ENCODE results near the gene PPA2. TPM values are rescaled to one million over a fixed set of nuclear protein-coding genes. Genes with fewer than 3 reads are reported as not detected.
"Not testable (repeated sequence)": the region's sequence is repeated elsewhere in the genome, so short reads cannot be mapped to it uniquely, and the experiment has no call there.

The PPA2 gene
- polyA plus RNA-seq, 6 donors from 2014 or later = 71.7 to 132 (median 109) TPM

DNA sequence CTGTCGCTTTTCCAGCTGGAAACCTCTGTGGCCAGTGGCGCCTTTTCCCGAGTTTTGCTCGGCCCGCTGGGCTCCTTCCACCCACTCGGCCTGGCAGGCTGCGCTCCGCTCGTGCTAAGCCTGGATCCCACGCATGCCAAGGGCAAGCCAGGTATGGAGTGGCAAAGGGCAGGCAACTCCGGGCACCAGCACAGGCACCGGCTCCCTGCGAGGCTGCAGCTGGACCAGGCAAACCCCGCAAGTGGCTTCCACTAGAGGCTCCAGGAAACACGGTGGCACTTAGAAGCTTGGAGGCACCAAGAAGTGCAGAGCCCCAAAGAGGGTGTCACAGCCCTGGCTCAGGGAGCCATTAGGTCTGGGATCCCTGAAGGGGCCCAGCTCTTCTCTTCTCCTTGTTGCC is 59.5 kb downstream of the PPA2 start:
- H3K27me3 Mint-ChIP-seq = no peaks in the 10 kb centered on the region
- DNase-seq (no peak), ATAC-seq (ENCODE audit: low read depth in 2 of 2) (no peak)
- peaks cover 0 to 4% (median 0%) of the 10 kb centered on the region in 3 donors for H3K4me1 Mint-ChIP-seq
- H3K36me3 Mint-ChIP-seq = peaks cover 11 to 21% of the 10 kb centered on the region in 2 donors
- H3K4me3 Mint-ChIP-seq = no peak overlapping the region
- peaks cover 0 to 17% (median 4%) of the 10 kb centered on the region in 7 donors for H3K9me3 Mint-ChIP-seq
- H3K27ac Mint-ChIP-seq = no peak overlapping the region

- not testable (repeated sequence) for H3K4me3 Mint-ChIP-seq
- H3K27ac Mint-ChIP-seq = peak overlapping the region in 1 of 6 donors; percentile 60
Measured at GRCh38 chr4:105409135-105409534, 64.7 kb downstream of the PPA2 start.

DNA sequence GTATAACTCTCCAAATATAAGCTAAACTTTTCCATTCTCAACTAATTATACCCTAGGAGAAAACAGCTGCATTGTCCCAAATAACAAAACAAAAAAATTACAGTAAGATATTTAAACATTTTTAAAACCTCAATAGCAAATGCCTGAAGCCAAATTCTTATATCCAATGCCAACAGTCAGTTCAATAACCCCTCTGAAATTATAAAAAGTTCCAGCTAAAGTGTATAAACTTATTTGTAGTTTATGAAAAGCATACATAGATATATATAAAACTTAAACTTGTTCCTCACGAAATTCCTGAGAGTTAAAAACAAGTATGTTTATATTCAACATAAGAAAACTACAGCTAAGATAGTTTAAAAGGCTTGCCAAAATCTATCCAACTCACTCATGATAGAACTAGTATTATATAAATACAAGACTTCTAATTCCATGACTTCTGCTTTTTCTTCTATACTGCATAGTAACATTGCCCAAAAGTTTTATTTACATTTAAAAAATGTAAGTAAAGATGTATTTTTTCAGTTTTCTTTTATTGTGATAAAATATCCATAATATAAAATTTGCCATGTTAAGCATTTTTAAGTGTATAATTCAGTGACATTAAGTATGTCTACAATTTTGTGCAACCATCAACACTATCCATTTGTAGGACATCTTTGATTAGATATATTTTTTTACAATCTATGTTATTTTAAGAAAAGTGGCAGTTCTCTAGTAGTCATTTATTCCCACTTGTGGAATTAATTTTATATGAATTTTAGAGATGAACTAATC is 72.8 kb downstream of the PPA2 start:
- H3K4me1 Mint-ChIP-seq = peaks cover 7% of the 10 kb centered on the region in 3 donors
- DNase-seq (no peak), ATAC-seq (ENCODE audit: low read depth in 2 of 2) (no peak)
- peaks cover 0 to 2% (median 0%) of the 10 kb centered on the region in 7 donors for H3K9me3 Mint-ChIP-seq
- no peaks in the 10 kb centered on the region for H3K27me3 Mint-ChIP-seq
- no peak overlapping the region for H3K27ac Mint-ChIP-seq
- no peak overlapping the region for H3K4me3 Mint-ChIP-seq
- H3K36me3 Mint-ChIP-seq = peaks cover 0 to 6% of the 10 kb centered on the region in 2 donors

More at GRCh38 chr4:105409135-105409534, 64.7 kb downstream of the PPA2 start:
- not testable (repeated sequence) for DNase-seq; ATAC-seq (ENCODE audit: low read depth in 2 of 2); H3K27me3 Mint-ChIP-seq
- Mint-ChIP-seq H3K36me3 (peaks cover 27 to 38% of the 10 kb centered on the region in 2 donors), H3K4me1 (peaks cover 14 to 17% (median 15%) of the 10 kb centered on the region in 3 donors), H3K9me3 (peaks cover 0 to 17% (median 4%) of the 10 kb centered on the region in 7 donors)

DNA sequence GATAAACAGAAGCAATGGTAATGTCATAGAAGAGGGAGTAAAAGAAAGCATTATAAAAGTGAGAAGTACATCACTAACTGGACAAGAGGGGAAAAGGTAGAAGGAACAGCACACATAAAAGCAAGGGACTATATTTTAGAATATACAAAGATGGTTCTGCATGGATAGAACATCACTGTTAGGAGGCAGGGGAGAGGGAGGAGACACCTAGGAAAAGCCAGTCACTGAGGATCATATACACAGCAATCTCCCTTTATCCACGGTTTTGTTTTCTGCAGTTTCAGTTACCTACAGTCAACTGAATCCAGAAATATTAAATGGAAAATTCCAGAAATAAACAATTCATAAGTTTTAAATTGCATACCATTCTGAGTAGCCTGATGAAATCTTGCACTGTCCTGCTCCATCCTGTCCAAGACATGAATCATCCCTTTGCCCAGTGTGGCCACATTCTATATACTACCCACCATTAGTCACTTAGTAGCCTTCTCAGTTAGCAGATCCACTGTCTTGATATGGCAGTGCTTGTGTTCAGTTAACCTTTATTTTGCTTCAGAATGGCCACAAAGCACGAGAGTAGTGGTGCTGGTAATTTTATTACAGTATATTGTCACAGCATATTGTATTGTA is 74.2 kb downstream of the PPA2 start:
- Mint-ChIP-seq H3K27me3 (no peaks in the 10 kb centered on the region), H3K4me1 (no peaks in the 10 kb centered on the region), H3K4me3 (no peak overlapping the region), H3K9me3 (peaks cover 0 to 2% (median 0%) of the 10 kb centered on the region in 7 donors), H3K27ac (peak overlapping the region in 2 of 6 donors; percentile 1 to 7), H3K36me3 (peaks cover 0 to 6% of the 10 kb centered on the region in 2 donors)
- no peak for DNase-seq
- no peak for ATAC-seq (ENCODE audit: low read depth in 2 of 2)

DNA sequence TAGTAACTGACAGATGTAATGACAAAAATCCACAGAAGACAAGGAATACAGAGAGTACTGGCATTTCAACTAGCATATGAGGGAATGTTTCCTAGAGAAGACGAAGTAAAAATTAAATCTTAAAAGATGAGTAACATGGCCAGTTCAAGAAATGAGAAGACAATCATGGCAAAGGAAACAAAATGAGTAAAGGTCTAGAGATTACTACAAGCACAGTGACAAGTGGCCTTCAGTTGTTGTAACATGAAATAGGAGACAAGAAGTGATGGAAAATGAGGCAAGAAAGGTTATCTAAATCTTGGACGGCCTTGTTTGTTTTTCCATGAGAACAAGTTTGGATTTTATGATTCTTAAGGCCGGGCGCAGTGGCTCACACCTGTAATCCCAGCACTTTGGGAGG is 81.0 kb downstream of the PPA2 start:
- H3K4me1 Mint-ChIP-seq = no peaks in the 10 kb centered on the region
- peak overlapping the region in 1 of 6 donors; percentile 67 for H3K27ac Mint-ChIP-seq
- H3K36me3 Mint-ChIP-seq = peaks cover 18 to 19% of the 10 kb centered on the region in 2 donors
- DNase-seq (no peak), ATAC-seq (ENCODE audit: low read depth in 2 of 2) (no peak)
- no peaks in the 10 kb centered on the region for H3K27me3 Mint-ChIP-seq
- no peak overlapping the region for H3K4me3 Mint-ChIP-seq
- no peaks in the 10 kb centered on the region for H3K9me3 Mint-ChIP-seq

- H3K36me3 Mint-ChIP-seq = peaks cover 29% of the 10 kb centered on the region in 2 donors
- H3K27ac Mint-ChIP-seq = no peak overlapping the region
- no peaks in the 10 kb centered on the region for H3K27me3 Mint-ChIP-seq
- H3K4me3 Mint-ChIP-seq = no peak overlapping the region
- DNase-seq = no peak
- H3K4me1 Mint-ChIP-seq = no peaks in the 10 kb centered on the region
- no peaks in the 10 kb centered on the region for H3K9me3 Mint-ChIP-seq
- no peak for ATAC-seq (ENCODE audit: low read depth in 2 of 2)
Measured at GRCh38 chr4:105389167-105389566, 84.7 kb downstream of the PPA2 start.

DNA sequence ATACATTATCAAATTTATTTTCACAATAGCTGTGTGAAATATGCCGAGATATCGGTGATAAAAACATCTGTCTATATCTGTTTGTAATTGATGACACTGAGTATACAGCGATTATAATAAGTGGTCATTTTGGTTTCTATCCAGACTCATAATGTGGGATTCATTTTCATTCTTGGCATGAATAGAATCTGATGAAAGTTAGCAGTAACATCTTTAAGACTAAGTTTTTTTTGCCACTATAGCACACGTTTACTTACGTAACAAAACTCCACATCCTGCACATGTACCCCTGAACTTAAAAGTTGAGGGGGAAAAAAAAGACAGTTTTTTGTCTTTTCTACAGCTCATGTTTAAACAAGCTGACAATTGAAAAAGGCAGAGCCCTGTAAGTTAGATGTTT is 86.4 kb downstream of the PPA2 start:
- no peaks in the 10 kb centered on the region for H3K4me1 Mint-ChIP-seq

GRCh38 chr4:105386012-105386411 is 87.8 kb downstream of the PPA2 start:
- Mint-ChIP-seq H3K4me1 (no peaks in the 10 kb centered on the region), H3K4me3 (no peak overlapping the region), H3K9me3 (no peaks in the 10 kb centered on the region), H3K36me3 (peaks cover 19 to 45% of the 10 kb centered on the region in 2 donors), H3K27me3 (no peaks in the 10 kb centered on the region), H3K27ac (no peak overlapping the region)
- ATAC-seq (ENCODE audit: low read depth in 2 of 2) (no peak), DNase-seq (no peak)

More for the DNA sequence above, 86.4 kb downstream of the PPA2 start:
- H3K27me3 Mint-ChIP-seq = no peaks in the 10 kb centered on the region
- H3K4me3 Mint-ChIP-seq = no peak overlapping the region
- H3K9me3 Mint-ChIP-seq = no peaks in the 10 kb centered on the region
- peaks cover 28 to 41% of the 10 kb centered on the region in 2 donors for H3K36me3 Mint-ChIP-seq
- DNase-seq (no peak), ATAC-seq (ENCODE audit: low read depth in 2 of 2) (no peak)
- no peak overlapping the region for H3K27ac Mint-ChIP-seq

DNA sequence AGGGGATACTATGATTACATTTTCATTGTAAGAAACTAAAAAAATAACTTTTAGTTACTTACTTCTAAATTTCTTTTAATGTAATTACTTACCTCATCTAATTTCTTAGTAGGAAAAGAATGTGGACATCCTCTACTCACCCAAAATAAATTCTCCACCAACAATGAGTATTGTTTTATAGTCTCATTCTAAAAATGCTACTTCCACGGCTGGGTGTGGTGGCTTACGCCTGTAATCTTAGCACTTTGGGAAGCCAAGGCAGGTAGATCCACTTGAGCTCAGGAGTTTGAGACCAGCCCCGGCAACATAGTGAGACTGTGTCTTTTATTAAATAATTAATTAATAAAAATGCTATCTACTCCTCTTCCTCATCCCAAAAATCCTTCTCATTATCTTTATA is 99.8 kb downstream of the PPA2 start:
- Mint-ChIP-seq H3K9me3 (no peaks in the 10 kb centered on the region), H3K4me3 (no peak overlapping the region), H3K4me1 (no peaks in the 10 kb centered on the region), H3K27ac (no peak overlapping the region), H3K27me3 (no peaks in the 10 kb centered on the region), H3K36me3 (peaks cover 8 to 26% of the 10 kb centered on the region in 2 donors)
- ATAC-seq (ENCODE audit: low read depth in 2 of 2) (no peak), DNase-seq (no peak)

- Mint-ChIP-seq H3K36me3 (peaks cover 14 to 31% of the 10 kb centered on the region in 2 donors), H3K27me3 (no peaks in the 10 kb centered on the region), H3K4me1 (no peaks in the 10 kb centered on the region), H3K27ac (no peak overlapping the region), H3K9me3 (peaks cover 0 to 4% (median under 1%) of the 10 kb centered on the region in 7 donors), H3K4me3 (no peak overlapping the region)
- no peak for ATAC-seq (ENCODE audit: low read depth in 2 of 2)
- DNase-seq = no peak
Measured at GRCh38 chr4:105373324-105373723, 100.5 kb downstream of the PPA2 start.

GRCh38 chr4:105369988-105370387 is 103.9 kb downstream of the PPA2 start:
- Mint-ChIP-seq H3K36me3 (peaks cover 48 to 49% of the 10 kb centered on the region in 2 donors), H3K27me3 (no peaks in the 10 kb centered on the region), H3K9me3 (peaks cover 10 to 27% (median 22%) of the 10 kb centered on the region in 7 donors), H3K4me3 (no peak overlapping the region), H3K4me1 (no peaks in the 10 kb centered on the region), H3K27ac (no peak overlapping the region)
- ATAC-seq (ENCODE audit: low read depth in 2 of 2) (no peak), DNase-seq (no peak)

GRCh38 chr4:105361053-105361452 is 112.8 kb downstream of the PPA2 start:
- H3K36me3 Mint-ChIP-seq = peaks cover 19 to 30% of the 10 kb centered on the region in 2 donors
- DNase-seq (no peak), ATAC-seq (ENCODE audit: low read depth in 2 of 2) (no peak)
- H3K27ac Mint-ChIP-seq = no peak overlapping the region
- H3K9me3 Mint-ChIP-seq = peaks cover 4 to 21% (median 15%) of the 10 kb centered on the region in 7 donors
- no peaks in the 10 kb centered on the region for H3K4me1 Mint-ChIP-seq
- H3K4me3 Mint-ChIP-seq = no peak overlapping the region
- H3K27me3 Mint-ChIP-seq = no peaks in the 10 kb centered on the region

DNA sequence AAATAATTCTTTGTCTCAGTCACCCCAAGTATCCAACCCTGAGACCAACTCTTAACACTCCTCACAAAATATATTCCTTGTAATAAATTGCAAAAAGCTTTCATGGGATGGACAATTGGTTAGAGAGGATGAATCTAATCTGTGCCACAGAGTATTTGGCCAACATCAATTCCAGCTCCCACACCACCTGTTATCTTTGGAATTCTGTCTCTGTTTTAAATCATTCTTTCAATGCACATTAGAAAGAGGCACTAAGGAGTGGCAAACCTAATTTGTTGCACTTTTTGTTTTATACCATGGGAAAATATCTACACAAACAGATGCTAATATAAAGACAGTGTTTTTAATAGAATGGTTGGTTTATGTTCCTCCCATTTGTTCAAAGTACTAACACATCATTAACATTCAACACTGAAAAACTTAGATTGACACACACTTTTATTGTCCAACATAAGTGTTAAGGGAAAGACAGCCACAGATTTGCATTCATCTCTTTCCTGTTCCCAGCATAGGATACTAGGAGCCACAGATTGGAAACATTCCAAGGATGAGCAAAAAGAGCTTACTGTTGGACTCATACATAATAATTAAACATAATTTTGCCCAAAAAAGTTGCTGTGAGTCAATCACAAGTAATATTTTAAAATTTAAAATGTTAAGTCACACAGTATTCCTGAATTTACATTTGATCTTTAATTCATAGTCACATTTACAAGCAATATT is 116.4 kb downstream of the PPA2 start:
- H3K4me3 Mint-ChIP-seq = no peak overlapping the region
- peaks cover 0 to 9% (median 4%) of the 10 kb centered on the region in 7 donors for H3K9me3 Mint-ChIP-seq
- no peaks in the 10 kb centered on the region for H3K27me3 Mint-ChIP-seq
- H3K4me1 Mint-ChIP-seq = no peaks in the 10 kb centered on the region
- ATAC-seq (ENCODE audit: low read depth in 2 of 2) (no peak), DNase-seq (no peak)
- H3K36me3 Mint-ChIP-seq = peaks cover 8 to 15% of the 10 kb centered on the region in 2 donors
- H3K27ac Mint-ChIP-seq = peak overlapping the region in 1 of 6 donors; percentile 79
